Caco-2 (cell line): ENCODE data around the gene TEC. TPM values are rescaled to one million over a fixed set of nuclear protein-coding genes. Genes with fewer than 3 reads are reported as not detected.
A peak's percentile ranks its signal among the peaks of the same experiment; 100 is the strongest.

ENCODE experiments used
- BruUV-seq: library from RNA; stranded (reverse); fragments of 400-500 nt; replicated peaks from 2 replicates; lab custom pipeline; 2021; lab: Mats Ljungman, UMichigan
- CTCF ChIA-PET: fragments of 300-600 bp; sonication (Branson Sonifier 250); formaldehyde crosslinking; loops from one replicate; lab custom pipeline; 2022; ENCODE audit warnings: antibody characterized with exemption; lab: Charles Lee
- POLR2A ChIA-PET: fragments of 300-600 bp; sonication (Branson Sonifier 250); formaldehyde crosslinking; loops from one replicate; lab custom pipeline; 2022; ENCODE audit warnings: antibody characterized with exemption; lab: Charles Lee
- DNase-seq, 2 experiments: peaks; one replicate each; pipeline versions ENCODE4 v3.0.0 to v3.0.0-alpha.2; 2020 to 2022
- H3K27me3 ChIP-seq: replicated peaks from 2 replicates; pipeline ENCODE4 v1.6.0; 2011; ENCODE audit warnings: low read length; ENCODE audit not compliant: control insufficient read depth, insufficient read depth
- H3K36me3 ChIP-seq: 2 replicates; pipeline ENCODE4 v1.5.1; 2011; ENCODE audit warnings: low read length; ENCODE audit not compliant: control insufficient read depth, insufficient read depth
- H3K4me1 ChIP-seq: fragments of 250-450 bp; sonication (Bioruptor Pico); 2 replicates; pipeline ENCODE4 v1.5.1; 2020; ENCODE audit warnings: mild to moderate bottlenecking
- H3K4me3 ChIP-seq: 2 replicates; pipeline ENCODE4 v1.5.1; 2011; ENCODE audit warnings: low read depth, mild to moderate bottlenecking, control low read depth, low read length
- H3K9me3 ChIP-seq: fragments of 250-450 bp; sonication (Bioruptor Pico); 2 replicates; pipeline ENCODE4 v1.5.1; 2020; ENCODE audit warnings: mild to moderate bottlenecking, moderate library complexity
- H3K27ac Mint-ChIP-seq: one replicate; pipeline ENCODE4 v1.8.0; 2022; ENCODE audit warnings: mixed read lengths; ENCODE audit not compliant: unreplicated experiment
- H3K27me3 Mint-ChIP-seq: one replicate; pipeline ENCODE4 v1.8.0; 2022; ENCODE audit warnings: mixed read lengths; ENCODE audit not compliant: insufficient read depth, unreplicated experiment
- H3K36me3 Mint-ChIP-seq: one replicate; pipeline ENCODE4 v1.8.0; 2022; ENCODE audit warnings: mild to moderate bottlenecking, mixed read lengths; ENCODE audit not compliant: insufficient read depth, unreplicated experiment
- H3K4me1 Mint-ChIP-seq: one replicate; pipeline ENCODE4 v1.8.0; 2022; ENCODE audit warnings: low read depth, mixed read lengths; ENCODE audit not compliant: unreplicated experiment
- H3K4me3 Mint-ChIP-seq: one replicate; pipeline ENCODE4 v1.8.0; 2022; ENCODE audit warnings: mild to moderate bottlenecking, moderate library complexity, mixed read lengths; ENCODE audit not compliant: unreplicated experiment
- H3K9me3 Mint-ChIP-seq: one replicate; pipeline ENCODE4 v1.8.0; 2022; ENCODE audit warnings: mixed read lengths; ENCODE audit not compliant: unreplicated experiment
- intact Hi-C: fragments of 100-400 bp; cut with micrococcal nuclease; formaldehyde crosslinking; loops from one replicate; pipeline ENCODE4 v1.10.0; 2022; ENCODE audit not compliant: unreplicated experiment
- total RNA-seq: library from RNA; stranded (reverse); gene quantifications from 2 replicates; pipeline ENCODE4 v1.2.3, GENCODE V29; 2022
- TF ChIP-seq, protein P1 (sequence below), 2 experiments: fragments of 200-600 bp in 1 of 2; IDR thresholded peaks; 1 replicate in 1 of 2; 2 replicates in 1 of 2; pipeline versions ENCODE4 v1.5.1 to v1.8.0; 2011 to 2022; ENCODE audit warnings: antibody characterized with exemption in 1 of 2, control low read depth in 1 of 2, inconsistent platforms in 1 of 2, low read depth in 1 of 2, low read length in 1 of 2, mild to moderate bottlenecking in 1 of 2, moderate library complexity in 1 of 2; ENCODE audit not compliant: insufficient read depth in 1 of 2, severe bottlenecking in 1 of 2, unreplicated experiment in 1 of 2

TEC gene
- total RNA-seq, 1 experiment from 2014 or later, result 2.0 TPM

DNA sequence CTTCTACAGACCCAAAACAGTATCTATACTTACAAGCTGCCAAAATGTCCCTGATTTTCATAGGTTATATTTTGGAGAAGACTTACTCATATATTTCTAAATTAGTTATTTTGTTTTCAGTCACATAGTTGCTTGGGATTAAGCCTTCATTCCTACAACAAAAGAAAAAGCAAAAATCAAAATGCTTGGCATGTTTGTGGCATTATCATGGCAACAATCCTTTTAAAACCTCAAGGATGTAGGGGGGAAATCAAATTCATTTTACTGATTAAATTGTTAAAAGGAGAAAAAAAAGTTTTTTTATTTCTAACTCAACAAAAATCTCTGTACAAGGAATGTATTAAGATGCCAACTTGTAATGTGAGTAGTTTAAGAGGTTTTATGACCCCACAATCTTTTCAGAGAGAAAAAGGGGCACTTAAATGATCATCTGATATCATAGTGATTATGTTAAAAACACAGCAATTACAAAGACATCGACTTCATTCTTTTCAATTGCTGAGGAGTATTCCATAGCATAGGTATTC, 159.1 kb downstream of the TEC start:
- Mint-ChIP-seq H3K9me3 (no peaks in the 10 kb centered on the region), H3K4me1 (peaks cover 7% of the 10 kb centered on the region), H3K36me3 (no peaks in the 10 kb centered on the region), H3K27me3 (no peaks in the 10 kb centered on the region), H3K27ac (no peak overlapping the region), H3K4me3 (no peak overlapping the region)
- H3K36me3 ChIP-seq, result no peaks in the 10 kb centered on the region
- no peaks in the 10 kb centered on the region for H3K9me3 ChIP-seq
- no peak overlapping the region for H3K4me3 ChIP-seq
- TF ChIP-seq, protein P1, sequence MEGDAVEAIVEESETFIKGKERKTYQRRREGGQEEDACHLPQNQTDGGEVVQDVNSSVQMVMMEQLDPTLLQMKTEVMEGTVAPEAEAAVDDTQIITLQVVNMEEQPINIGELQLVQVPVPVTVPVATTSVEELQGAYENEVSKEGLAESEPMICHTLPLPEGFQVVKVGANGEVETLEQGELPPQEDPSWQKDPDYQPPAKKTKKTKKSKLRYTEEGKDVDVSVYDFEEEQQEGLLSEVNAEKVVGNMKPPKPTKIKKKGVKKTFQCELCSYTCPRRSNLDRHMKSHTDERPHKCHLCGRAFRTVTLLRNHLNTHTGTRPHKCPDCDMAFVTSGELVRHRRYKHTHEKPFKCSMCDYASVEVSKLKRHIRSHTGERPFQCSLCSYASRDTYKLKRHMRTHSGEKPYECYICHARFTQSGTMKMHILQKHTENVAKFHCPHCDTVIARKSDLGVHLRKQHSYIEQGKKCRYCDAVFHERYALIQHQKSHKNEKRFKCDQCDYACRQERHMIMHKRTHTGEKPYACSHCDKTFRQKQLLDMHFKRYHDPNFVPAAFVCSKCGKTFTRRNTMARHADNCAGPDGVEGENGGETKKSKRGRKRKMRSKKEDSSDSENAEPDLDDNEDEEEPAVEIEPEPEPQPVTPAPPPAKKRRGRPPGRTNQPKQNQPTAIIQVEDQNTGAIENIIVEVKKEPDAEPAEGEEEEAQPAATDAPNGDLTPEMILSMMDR (IDR thresholded peaks at IDR 0.05; ENCODE audit: insufficient read depth in 1 of 2, low read depth in 1 of 2, low read length in 1 of 2, severe bottlenecking in 1 of 2, unreplicated experiment in 1 of 2), result no peak
- BruUV-seq, result no TSS peak
- POLR2A ChIA-PET, result no interaction called here
- H3K27me3 ChIP-seq, result no peaks in the 10 kb centered on the region
- intact Hi-C loops, result no loop called here
- no peak for DNase-seq
- CTCF ChIA-PET, result no interaction called here
- no peaks in the 10 kb centered on the region for H3K4me1 ChIP-seq

DNA sequence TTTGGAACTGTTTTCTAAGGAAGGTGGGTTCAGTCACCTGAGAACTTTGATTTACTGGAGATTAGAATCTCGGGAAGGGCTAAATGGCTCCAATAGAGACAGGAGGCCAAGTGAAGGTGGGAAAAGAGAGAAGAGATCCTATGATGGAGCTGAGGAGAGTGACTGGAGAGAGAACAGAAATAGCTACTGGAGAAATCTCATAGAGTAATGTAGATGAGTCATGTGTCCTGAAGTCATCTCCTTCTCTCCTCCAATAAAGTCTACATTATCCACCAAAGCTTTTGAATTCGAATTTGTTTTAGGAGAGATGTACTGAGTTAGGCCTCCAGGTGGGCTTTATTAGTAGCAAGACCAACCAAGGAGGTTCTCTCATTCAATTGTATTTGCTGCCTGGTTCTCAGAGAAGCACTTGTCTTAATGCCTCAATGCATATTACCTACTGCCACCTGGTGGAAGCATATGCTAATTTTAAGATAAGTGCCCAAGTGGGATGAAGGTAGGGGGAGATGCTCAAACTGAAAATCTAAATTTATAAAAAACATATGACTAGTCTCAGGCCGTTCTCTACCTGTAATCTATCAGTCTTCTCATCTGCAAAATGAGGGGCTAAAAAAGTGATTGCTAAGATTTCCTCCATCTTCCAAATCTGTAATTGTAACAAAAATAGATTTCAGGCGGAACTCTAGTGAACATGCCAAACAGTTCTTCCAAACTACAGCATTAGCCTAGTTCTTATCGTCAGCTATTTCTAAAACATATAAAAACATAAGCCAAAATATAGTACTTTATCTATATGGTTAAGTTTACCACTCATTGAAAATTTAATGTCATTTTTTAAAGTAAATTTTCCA, 160.0 kb downstream of the TEC start:
- no TSS peak for BruUV-seq
- H3K27me3 Mint-ChIP-seq, result no peaks in the 10 kb centered on the region
- ChIA-PET POLR2A (interaction anchor here (0.6 kb wide), 1 partner anchor 128 kb away, joined by 4 read pairs; no protein-coding TSS in a partner anchor), CTCF (interaction anchor here (1.1 kb wide), 1 partner anchor 183 kb away, joined by 3 read pairs; no protein-coding TSS in a partner anchor)
- H3K4me3 Mint-ChIP-seq, result no peak overlapping the region
- intact Hi-C loops, result loop anchor here (2.0 kb wide), 1 partner anchor 183 kb away; no protein-coding TSS in a partner anchor
- Histone ChIP-seq H3K27me3 (no peaks in the 10 kb centered on the region), H3K4me1 (no peaks in the 10 kb centered on the region), H3K4me3 (no peak overlapping the region), H3K9me3 (no peaks in the 10 kb centered on the region), H3K36me3 (no peaks in the 10 kb centered on the region)
- no peaks in the 10 kb centered on the region for H3K9me3 Mint-ChIP-seq
- peaks cover 7% of the 10 kb centered on the region for H3K4me1 Mint-ChIP-seq
- TF ChIP-seq, protein P1 (IDR thresholded peaks at IDR 0.05; ENCODE audit: insufficient read depth in 1 of 2, low read depth in 1 of 2, low read length in 1 of 2, severe bottlenecking in 1 of 2, unreplicated experiment in 1 of 2), result peak; percentile 63 to 76
- DNase-seq, result peak in 1 of 2 experiments; percentile 66
- no peaks in the 10 kb centered on the region for H3K36me3 Mint-ChIP-seq
- no peak overlapping the region for H3K27ac Mint-ChIP-seq

DNA sequence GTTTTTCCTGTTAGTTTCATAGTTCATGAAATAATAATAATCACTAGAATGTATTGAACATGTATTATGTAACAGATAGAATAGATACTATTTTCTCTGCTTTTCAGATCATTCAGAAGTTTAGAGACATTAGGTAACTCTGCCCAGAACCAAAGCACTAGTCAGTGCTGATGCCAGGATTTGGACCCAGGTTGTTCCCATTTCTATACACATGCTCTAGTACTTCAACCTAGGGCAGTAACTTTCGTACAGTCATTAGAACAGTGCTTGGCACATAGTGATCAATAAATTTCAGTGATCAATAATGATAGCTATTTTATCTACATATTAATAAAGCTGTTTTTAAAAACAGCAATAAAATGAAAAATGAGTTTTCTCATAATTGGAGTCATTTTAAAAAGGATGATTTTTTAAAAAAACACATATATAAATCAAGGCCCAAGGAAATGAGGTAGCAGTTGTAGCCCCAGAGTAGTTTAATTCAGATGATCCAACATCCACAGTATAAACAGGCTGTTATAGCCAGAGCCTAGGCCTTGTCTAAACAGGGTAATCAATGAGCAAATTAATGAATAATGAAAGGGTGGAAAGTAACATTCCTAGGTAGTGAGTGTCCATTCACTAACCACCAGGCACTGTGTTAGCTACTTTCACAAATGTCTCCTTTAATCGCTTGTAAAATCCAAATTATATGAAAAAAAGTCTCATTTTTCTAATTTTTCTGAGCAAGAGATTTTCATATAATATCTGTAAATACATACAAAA, 161.1 kb downstream of the TEC start:
- H3K4me3 ChIP-seq, result no peak overlapping the region
- no peaks in the 10 kb centered on the region for H3K36me3 Mint-ChIP-seq
- H3K27me3 ChIP-seq, result no peaks in the 10 kb centered on the region
- no peaks in the 10 kb centered on the region for H3K9me3 ChIP-seq
- H3K4me1 Mint-ChIP-seq, result no peaks in the 10 kb centered on the region
- no peaks in the 10 kb centered on the region for H3K27me3 Mint-ChIP-seq
- no peak for DNase-seq
- intact Hi-C loops, result loop anchor here (2.0 kb wide), 1 partner anchor 182 kb away; no protein-coding TSS in a partner anchor
- H3K4me3 Mint-ChIP-seq, result no peak overlapping the region
- H3K27ac Mint-ChIP-seq, result no peak overlapping the region
- no peaks in the 10 kb centered on the region for H3K4me1 ChIP-seq
- H3K36me3 ChIP-seq, result no peaks in the 10 kb centered on the region
- H3K9me3 Mint-ChIP-seq, result no peaks in the 10 kb centered on the region
- CTCF ChIA-PET, result interaction anchor here (0.7 to 1.1 kb wide), 2 partner anchors 182 to 274 kb away, joined by 3 read pairs; no protein-coding TSS in a partner anchor
- no TSS peak for BruUV-seq
- TF ChIP-seq, protein P1 (IDR thresholded peaks at IDR 0.05; ENCODE audit: insufficient read depth in 1 of 2, low read depth in 1 of 2, low read length in 1 of 2, severe bottlenecking in 1 of 2, unreplicated experiment in 1 of 2), result no peak
- POLR2A ChIA-PET, result no interaction called here
